GM12873 (cell line): Measurements from ENCODE around the gene VAMP1.
A peak's percentile ranks its signal among the peaks of the same experiment; 100 is the strongest.

Source experiments
- CTCF ChIP-seq: IDR thresholded peaks from 2 replicates; pipeline ENCODE4 v1.5.1; 2012; ENCODE audit warnings: low read depth, mild to moderate bottlenecking, moderate library complexity, low read length, control low read depth; ENCODE audit not compliant: insufficient read depth; ENCODE audit errors: missing control alignments

VAMP1 gene

GRCh38 chr12:6493497-6494257 is 23.2 kb upstream of the VAMP1 start, which contains the start of gene NCAPD2:
Gene NCAPD2, plus strand, starts transcription at chr12:6494102. Its CDS starts 997 bp downstream, at chr12:6495099.
- TF ChIP-seq CTCF, result peak; percentile 37

- TF ChIP-seq CTCF, result no peak
Observed at GRCh38 chr12:6492838-6493496, 22.5 kb upstream of the VAMP1 start, which contains the start of gene MRPL51. Gene MRPL51, minus strand, starts transcription at chr12:6493262. Its CDS starts 126 bp downstream, at chr12:6493136.

GRCh38 chr12:6489449-6489848 is 19.0 kb upstream of the VAMP1 start:
- no peak for TF ChIP-seq CTCF

GRCh38 chr12:6488240-6488639 is 17.8 kb upstream of the VAMP1 start:
- TF ChIP-seq CTCF, result no peak

GRCh38 chr12:6478416-6478815 is 7.9 kb upstream of the VAMP1 start:
- TF ChIP-seq CTCF, result no peak

- no peak for TF ChIP-seq CTCF
Observed at GRCh38 chr12:6476489-6476888, 6.0 kb upstream of the VAMP1 start.

- no peak for TF ChIP-seq CTCF
Observed at GRCh38 chr12:6472491-6472890, 2.0 kb upstream of the VAMP1 start.
